ENCODE data around the gene KCNIP4.

DNA sequence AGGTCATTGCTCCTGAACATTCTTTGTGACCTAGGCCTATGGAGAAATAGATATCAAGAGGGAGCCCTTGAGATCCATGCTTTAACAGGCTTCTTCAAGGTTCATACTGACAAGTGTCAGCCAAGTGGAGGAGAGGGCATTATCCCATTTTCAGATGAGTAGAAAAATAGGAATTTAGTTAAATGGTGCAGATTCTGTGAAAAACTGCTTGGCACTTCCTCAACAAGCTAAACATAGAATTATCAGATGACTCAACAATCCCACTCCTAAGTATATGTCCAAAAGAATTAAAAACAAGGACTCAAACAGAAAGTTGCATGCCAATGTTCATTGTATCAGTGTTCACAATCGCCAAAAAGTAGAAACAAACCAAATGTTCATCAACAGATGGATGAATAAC, 43.8 kb upstream of the KCNIP4 start:
- no peak for TF ChIP-seq CTCF (IDR thresholded peaks at IDR 0.05)
- TF ChIP-seq POLR2A (IDR thresholded peaks at IDR 0.05), result no peak
